Sigmoid colon (tissue), 7 donors: ENCODE data around the gene NECTIN1. TPM values are rescaled to one million over a fixed set of nuclear protein-coding genes. Genes with fewer than 3 reads are reported as not detected.

Source experiments
- DNase-seq: peaks from one replicate; pipeline ENCODE4 v3.0.0-alpha.2; 2019
- H3K27ac ChIP-seq, 4 donors: fragments of 200-600 bp; sonication (generic); one replicate each; pipeline ENCODE4 v1.5.1; 2016 to 2019; ENCODE audit warnings: mild to moderate bottlenecking in 1 of 4
- H3K27me3 ChIP-seq, 3 donors: fragments of 200-600 bp; sonication (generic); one replicate each; pipeline ENCODE4 v1.5.1; 2019; ENCODE audit warnings: mild to moderate bottlenecking in 1 of 3
- H3K36me3 ChIP-seq, 4 donors: fragments of 200-600 bp; sonication (generic); one replicate each; pipeline ENCODE4 v1.5.1; 2016 to 2019
- H3K4me1 ChIP-seq, 4 donors: fragments of 200-600 bp; sonication (generic); one replicate each; pipeline ENCODE4 v1.5.1; 2017 to 2019
- H3K4me3 ChIP-seq, 4 donors: fragments of 200-600 bp; sonication (generic); one replicate each; pipeline ENCODE4 v1.5.1; 2017 to 2019; ENCODE audit warnings: mild to moderate bottlenecking in 2 of 4, moderate library complexity in 1 of 4
- H3K9me3 ChIP-seq, 4 donors: fragments of 200-600 bp in 3 of 4; sonication (generic) in 3 of 4; one replicate each; pipeline versions ENCODE4 v1.5.1 to v1.6.1; 2013 to 2019
- CTCF ChIP-seq, 4 experiments: fragments of 450-650 bp in 3 of 4; fragments of 200-600 bp in 1 of 4; IDR thresholded peaks; one replicate each; pipeline ENCODE4 v1.5.1; 2016 to 2019; ENCODE audit warnings: antibody characterized with exemption in 4 of 4, mild to moderate bottlenecking in 3 of 4, moderate library complexity in 2 of 4
- EP300 ChIP-seq, 4 donors: sonication (generic); formaldehyde crosslinking; IDR thresholded peaks; one replicate each; pipeline ENCODE4 v1.6.1; 2017; ENCODE audit warnings: antibody characterized with exemption in 4 of 4
- POLR2A ChIP-seq, 2 donors: fragments of 450-650 bp; IDR thresholded peaks; one replicate each; pipeline ENCODE4 v1.6.1; 2016; ENCODE audit warnings: antibody characterized with exemption in 2 of 2, mild to moderate bottlenecking in 2 of 2, moderate library complexity in 2 of 2
- POLR2AphosphoS5 ChIP-seq, 4 donors: sonication (generic); formaldehyde crosslinking; IDR thresholded peaks; one replicate each; pipeline ENCODE4 v1.6.1; 2017; ENCODE audit warnings: antibody characterized with exemption in 4 of 4
- WGBS, 2 donors: extraction: QIAGEN DNeasy Blood & Tissue Kit; methylation state at CpG; one replicate each; pipeline ENCODE4 v1.1.7; 2013; 5-methylcytosine and 5-hydroxymethylcytosine counted together
- intact Hi-C: fragments of 100-400 bp; cut with DNase I; formaldehyde crosslinking; loops from one replicate; pipeline ENCODE4 v1.15.1; 2023
- polyA plus RNA-seq, 3 donors: library from polyadenylated mRNA; stranded (reverse); fragments of 200-250 nt; gene quantifications; one replicate each; pipeline ENCODE4 v1.2.3, GENCODE V29; 2013
- total RNA-seq, 4 donors: library from RNA; depleted of rRNA; stranded (reverse); fragments of >200 nt; gene quantifications; one replicate each; pipeline ENCODE4 v1.1.0, GENCODE V29; 2016
- donor health status: healthy with polysubstance abuse.
- donor health status: Bipolar disorder and iron deficiency.
- donor health status: healthy.

NECTIN1 gene
- total and polyA plus RNA-seq, 7 donors, result 0.16 to 19.0 (median 1.7) TPM

GRCh38 chr11:119723243-119723951 lies 5.6 kb downstream of the NECTIN1 start:
- no peak for TF ChIP-seq CTCF (IDR thresholded peaks at IDR 0.05)
- TF ChIP-seq EP300 (IDR thresholded peaks at IDR 0.05), result no peak
- no peak for TF ChIP-seq POLR2AphosphoS5 (IDR thresholded peaks at IDR 0.05)
- TF ChIP-seq POLR2A (IDR thresholded peaks at IDR 0.05), result no peak
- Histone ChIP-seq H3K27ac (no peak overlapping the region), H3K27me3 (no peaks in the 10 kb centered on the region), H3K4me3 (no peak overlapping the region), H3K36me3 (no peaks in the 10 kb centered on the region), H3K4me1 (peaks cover 0 to 23% (median 19%) of the 10 kb centered on the region in 4 donors), H3K9me3 (no peaks in the 10 kb centered on the region)
- WGBS, 2 donors, result 55 to 69% methylated on average over 6 of the region's 6 CpGs
- DNase-seq, result no peak
- intact Hi-C loops, result loop anchor here (10.0 kb wide), 1 partner anchor 359 kb away; no protein-coding TSS in a partner anchor

- WGBS, 2 donors, result 22 to 55% methylated on average over 10 of the region's 10 CpGs
- H3K4me1 ChIP-seq, result peaks cover 0 to 13% (median 9%) of the 10 kb centered on the region in 4 donors
- intact Hi-C loops, result loop anchor here (10.0 kb wide), 1 partner anchor 358 kb away; no protein-coding TSS in a partner anchor
- no peak overlapping the region for H3K4me3 ChIP-seq
- no peak overlapping the region for H3K27ac ChIP-seq
- DNase-seq, result no peak
- no peaks in the 10 kb centered on the region for H3K36me3 ChIP-seq
- H3K9me3 ChIP-seq, result no peaks in the 10 kb centered on the region
- no peaks in the 10 kb centered on the region for H3K27me3 ChIP-seq
- TF ChIP-seq POLR2A (IDR thresholded peaks at IDR 0.05) (no peak), EP300 (IDR thresholded peaks at IDR 0.05) (no peak), CTCF (IDR thresholded peaks at IDR 0.05) (no peak), POLR2AphosphoS5 (IDR thresholded peaks at IDR 0.05) (no peak)
These were observed 6.7 kb downstream of the NECTIN1 start for GRCh38 chr11:119722281-119722794.

- Histone ChIP-seq H3K9me3 (no peaks in the 10 kb centered on the region), H3K27ac (no peak overlapping the region), H3K4me1 (peaks cover 0 to 4% (median under 1%) of the 10 kb centered on the region in 4 donors), H3K4me3 (no peak overlapping the region), H3K27me3 (no peaks in the 10 kb centered on the region), H3K36me3 (no peaks in the 10 kb centered on the region)
- peak in 1 of 4 experiments; percentile 10 for TF ChIP-seq CTCF (IDR thresholded peaks at IDR 0.05)
- TF ChIP-seq POLR2AphosphoS5 (IDR thresholded peaks at IDR 0.05), result no peak
- intact Hi-C loops, result loop anchor here (10.0 kb wide), 1 partner anchor 357 kb away; no protein-coding TSS in a partner anchor
- 35 to 70% methylated on average over 13 of the region's 13 CpGs for WGBS, 2 donors
- no peak for DNase-seq
These were observed 7.6 kb downstream of the NECTIN1 start for GRCh38 chr11:119721129-119722120.

- WGBS, 2 donors, result 79 to 86% methylated on average over 18 of the region's 18 CpGs
- no peaks in the 10 kb centered on the region for H3K9me3 ChIP-seq
- H3K27ac ChIP-seq, result no peak overlapping the region
- intact Hi-C loops, result loop anchor here (10.0 kb wide), 1 partner anchor 356 kb away; no protein-coding TSS in a partner anchor
- H3K4me1 ChIP-seq, result no peaks in the 10 kb centered on the region
- no peak for DNase-seq
- TF ChIP-seq POLR2AphosphoS5 (IDR thresholded peaks at IDR 0.05) (no peak), CTCF (IDR thresholded peaks at IDR 0.05) (no peak)
- no peaks in the 10 kb centered on the region for H3K36me3 ChIP-seq
- no peaks in the 10 kb centered on the region for H3K27me3 ChIP-seq
- H3K4me3 ChIP-seq, result no peak overlapping the region
These were observed 8.6 kb downstream of the NECTIN1 start for GRCh38 chr11:119720311-119720913.
